HuH-7 (cell line): ENCODE data around the gene PNRC1.
"Not testable (repeated sequence)": the region's sequence is repeated elsewhere in the genome, so short reads cannot be mapped to it uniquely, and the experiment has no call there.

Source experiments
- DNase-seq: peaks from one replicate; pipeline ENCODE4 v3.0.0; 2011; ENCODE audit warnings: low spot score

PNRC1 gene

GRCh38 chr6:89110284-89110683, 29.7 kb downstream of the PNRC1 start:
- no peak for DNase-seq

- DNase-seq: no peak
Measured at GRCh38 chr6:89111933-89112332, 31.4 kb downstream of the PNRC1 start.

GRCh38 chr6:89116702-89117101, 36.2 kb downstream of the PNRC1 start:
- no peak for DNase-seq

- DNase-seq: peak; percentile 72
Measured at GRCh38 chr6:89117211-89118108, 36.9 kb downstream of the PNRC1 start, which contains the start of gene SRSF12. Gene SRSF12 (minus strand): TSS chr6:89118071. CDS start chr6:89117887, 184 bp downstream.

GRCh38 chr6:89118931-89119330, 38.4 kb downstream of the PNRC1 start:
- no peak for DNase-seq

- DNase-seq: no peak
Measured at GRCh38 chr6:89120371-89120770, 39.8 kb downstream of the PNRC1 start.

- no peak for DNase-seq
Measured at GRCh38 chr6:89121934-89122333, 41.4 kb downstream of the PNRC1 start.

- DNase-seq: peak; percentile 70
Measured at GRCh38 chr6:89122625-89123024, 42.1 kb downstream of the PNRC1 start.

- not testable (repeated sequence) for DNase-seq
Measured at GRCh38 chr6:89128256-89128671, 47.7 kb downstream of the PNRC1 start.

- no peak for DNase-seq
Measured at GRCh38 chr6:89131599-89131998, 51.0 kb downstream of the PNRC1 start.

GRCh38 chr6:89132057-89132456, 51.5 kb downstream of the PNRC1 start:
- no peak for DNase-seq

GRCh38 chr6:89133981-89134380, 53.4 kb downstream of the PNRC1 start:
- DNase-seq: no peak

- DNase-seq: no peak
Measured at GRCh38 chr6:89134723-89135122, 54.2 kb downstream of the PNRC1 start.
